GM18520 (cell line): ENCODE results near the gene HIVEP1.

ENCODE experiments used
- ATAC-seq: cut with Tn5 transposase; IDR thresholded peaks from one replicate; pipeline ENCODE4 v1.9.1; 2021; ENCODE audit not compliant: unreplicated experiment

Gene HIVEP1

DNA sequence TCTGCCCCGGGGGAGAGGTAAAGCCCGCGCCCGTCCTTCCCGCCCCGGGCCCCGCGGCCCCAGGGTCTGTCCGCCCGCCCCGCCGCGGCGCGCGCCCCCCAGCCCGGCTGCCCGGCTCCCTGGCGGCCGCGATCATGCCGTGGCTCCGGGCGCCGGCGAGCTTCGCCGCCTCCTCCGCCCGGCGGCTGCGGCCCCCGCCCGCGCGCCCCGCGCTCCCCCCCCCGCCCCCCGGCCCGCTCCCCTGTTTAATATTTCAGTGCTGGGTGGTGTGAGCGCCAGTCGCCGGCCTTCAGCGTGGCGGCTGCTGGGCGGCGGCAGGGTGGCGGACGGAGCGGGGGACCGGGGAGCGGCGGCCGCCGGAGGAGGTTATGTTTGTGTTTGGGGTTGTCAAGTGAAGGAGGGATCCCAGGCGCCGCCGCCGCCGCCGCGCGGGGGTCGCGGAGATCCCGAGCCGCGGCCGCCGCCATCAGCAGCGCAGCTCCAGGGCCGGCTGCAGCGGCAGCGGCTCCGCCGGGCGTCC lies at the start of gene HIVEP1:
HIVEP1 (plus strand) TSS at position 275 of the 520 bp plus-strand sequence. CDS start 3,317 bp downstream, outside the sequence.
- ATAC-seq = peak; percentile 2

DNA sequence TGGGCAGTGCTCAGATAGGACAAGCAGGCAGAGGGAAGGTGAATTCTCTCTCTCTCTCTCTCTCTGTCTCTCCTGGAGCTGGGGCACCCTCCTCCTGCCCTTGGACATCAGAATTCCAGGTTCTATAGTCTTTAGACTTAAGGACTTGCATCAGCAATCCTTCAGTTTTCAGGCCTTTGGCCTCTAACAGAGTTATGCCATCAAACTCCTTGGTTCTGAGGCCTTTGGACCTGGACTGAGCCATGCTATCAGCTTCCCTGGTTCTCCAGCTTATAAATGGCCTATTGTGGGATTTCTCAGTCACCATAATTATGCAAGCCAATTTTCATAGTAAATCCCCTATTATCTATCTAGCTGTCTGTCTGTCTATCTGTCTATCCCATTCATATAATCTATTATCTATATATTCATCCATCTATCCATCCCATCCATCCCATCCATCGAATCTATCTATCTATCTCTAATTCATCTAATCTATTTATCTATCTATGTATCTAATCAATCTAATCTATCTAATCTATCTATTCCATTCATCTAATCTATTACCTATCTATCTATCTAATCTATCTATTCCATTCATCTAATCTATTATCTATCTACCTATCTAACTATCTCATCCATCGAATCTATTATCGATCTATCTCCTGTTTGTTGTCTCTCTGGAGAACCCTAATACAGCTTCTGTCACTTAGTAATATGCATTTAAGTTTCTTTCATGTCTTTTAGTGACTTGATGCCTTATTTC lies 48.2 kb upstream of the HIVEP1 start:
- no peak for ATAC-seq

DNA sequence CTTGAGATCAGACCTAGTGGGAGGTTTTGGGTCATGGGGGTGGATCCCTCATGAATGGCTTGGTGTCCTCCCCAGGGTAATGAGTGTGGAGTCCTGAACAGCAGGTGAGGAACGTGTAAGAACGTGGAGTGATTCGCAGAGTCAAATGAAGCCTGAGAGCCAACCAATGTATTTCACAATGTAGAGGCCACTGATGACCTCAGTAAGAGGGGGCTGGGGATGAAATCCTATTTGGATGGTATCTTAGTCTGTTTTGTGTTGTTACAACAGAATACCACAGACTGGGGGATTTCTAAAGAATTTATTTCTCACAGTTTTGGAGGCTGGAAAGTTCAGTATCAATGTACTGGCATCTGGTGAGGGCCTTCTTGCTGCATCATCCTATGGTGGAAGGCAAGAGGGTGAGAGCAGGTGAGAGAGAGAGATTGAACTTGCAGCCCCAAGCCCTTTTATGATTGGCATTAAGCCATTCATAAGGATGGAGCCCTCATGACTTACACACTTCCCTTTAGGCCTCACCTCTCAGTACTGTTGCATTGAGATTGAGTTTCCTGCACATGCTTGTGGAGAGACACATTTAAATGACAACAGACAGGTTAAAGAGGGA lies 47.3 kb upstream of the HIVEP1 start:
- ATAC-seq = no peak

DNA sequence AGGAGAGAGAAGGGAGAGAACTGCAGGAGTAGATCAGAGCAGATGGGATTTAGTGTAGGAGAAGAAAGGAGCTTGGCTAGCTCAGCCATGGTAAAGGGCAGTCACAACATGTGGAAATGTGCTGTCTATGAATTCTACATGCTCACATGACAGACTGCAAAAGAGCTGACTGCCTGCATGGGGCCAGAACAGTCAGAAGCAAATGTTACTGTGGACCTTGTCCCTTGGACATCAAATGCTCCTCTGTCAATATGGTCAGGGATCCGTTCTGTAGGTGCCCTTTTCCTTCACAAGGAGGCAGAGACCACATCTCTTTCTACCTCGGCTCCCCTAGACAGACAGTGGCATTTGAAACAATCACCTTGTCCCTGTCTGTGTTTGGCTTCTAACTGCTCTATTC lies 46.6 kb upstream of the HIVEP1 start:
- ATAC-seq = no peak

DNA sequence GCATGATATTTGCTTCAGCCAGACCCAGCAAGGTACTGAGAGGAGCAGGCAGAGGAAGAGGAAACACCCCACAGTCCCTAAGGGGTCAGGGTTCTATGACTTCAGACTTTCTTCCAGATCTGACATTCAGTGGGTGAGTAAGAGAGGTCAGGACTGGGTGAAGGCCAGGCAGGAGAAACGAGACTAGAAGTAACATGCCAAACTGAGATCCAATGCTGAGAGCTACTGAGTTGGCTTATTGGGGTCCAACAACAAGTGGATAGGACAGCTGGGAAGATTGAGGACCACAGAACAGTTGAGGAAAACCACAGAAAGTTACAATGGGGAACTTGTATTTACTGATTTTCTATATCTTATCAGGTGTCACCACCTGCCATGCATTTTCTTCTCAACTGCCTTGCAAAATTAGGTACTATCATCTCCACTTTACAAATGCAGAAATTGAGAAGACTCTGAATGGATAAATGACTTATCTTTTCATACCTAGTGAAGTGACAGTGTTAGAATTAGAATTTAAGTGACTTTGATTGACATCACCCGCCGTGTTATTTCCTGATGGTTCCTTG lies 43.8 kb upstream of the HIVEP1 start:
- ATAC-seq = no peak

DNA sequence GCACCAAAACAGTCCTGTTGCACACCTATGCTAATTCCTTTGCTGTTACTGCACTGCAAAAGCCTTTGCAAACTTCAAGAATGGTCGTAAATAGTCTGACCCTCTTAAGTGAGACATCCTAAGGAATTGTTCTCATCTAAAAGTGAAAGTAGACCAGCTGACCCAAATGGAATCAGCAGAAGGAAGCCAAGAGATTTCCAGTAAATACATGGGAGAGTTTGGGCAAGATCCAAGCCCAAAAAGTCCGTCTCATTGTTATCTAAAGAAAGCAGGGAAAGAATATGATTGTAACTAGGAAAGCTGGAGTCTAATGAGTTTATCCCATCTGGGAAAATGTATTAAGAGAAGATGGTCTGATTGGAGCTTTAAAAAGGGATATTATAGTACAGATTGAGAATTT lies 43.0 kb upstream of the HIVEP1 start:
- ATAC-seq = no peak

DNA sequence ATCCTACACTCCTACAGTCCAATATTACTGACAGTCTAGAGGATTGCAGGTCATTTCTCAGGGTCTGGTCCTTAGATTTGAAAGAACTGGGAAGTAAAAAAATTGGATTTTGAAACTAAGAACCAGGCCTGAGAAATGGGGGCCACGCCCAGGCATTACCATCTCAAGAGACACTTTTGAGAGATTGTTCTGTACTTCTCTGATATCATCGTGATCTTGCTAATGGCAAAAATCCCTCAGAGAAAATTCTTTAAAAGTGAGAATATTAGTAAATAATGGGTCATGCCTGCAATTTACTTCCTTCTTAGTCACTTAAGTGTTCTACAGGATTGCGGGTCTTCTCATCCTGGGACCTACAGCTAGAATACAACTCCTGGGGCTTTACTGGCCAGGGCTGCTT lies 42.0 kb upstream of the HIVEP1 start:
- no peak for ATAC-seq

DNA sequence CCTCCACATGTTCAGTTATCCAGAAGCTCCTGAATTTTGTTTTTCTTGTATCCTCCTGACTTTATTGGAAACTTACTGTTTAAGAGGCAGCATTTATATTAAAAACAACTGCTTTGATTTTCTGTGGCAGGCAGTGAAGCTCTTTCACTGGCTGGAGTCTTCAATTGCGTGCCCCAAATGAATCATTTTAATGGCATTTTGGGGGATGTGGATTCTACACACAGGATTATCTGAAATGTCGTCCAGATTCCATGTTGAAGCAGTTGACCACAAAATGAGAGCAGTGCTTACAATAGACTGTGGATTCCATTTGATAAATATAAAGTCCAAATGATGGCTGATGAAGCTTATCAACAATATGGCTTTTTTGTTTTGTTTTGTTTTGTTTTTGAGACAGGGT lies 41.0 kb upstream of the HIVEP1 start:
- no peak for ATAC-seq

DNA sequence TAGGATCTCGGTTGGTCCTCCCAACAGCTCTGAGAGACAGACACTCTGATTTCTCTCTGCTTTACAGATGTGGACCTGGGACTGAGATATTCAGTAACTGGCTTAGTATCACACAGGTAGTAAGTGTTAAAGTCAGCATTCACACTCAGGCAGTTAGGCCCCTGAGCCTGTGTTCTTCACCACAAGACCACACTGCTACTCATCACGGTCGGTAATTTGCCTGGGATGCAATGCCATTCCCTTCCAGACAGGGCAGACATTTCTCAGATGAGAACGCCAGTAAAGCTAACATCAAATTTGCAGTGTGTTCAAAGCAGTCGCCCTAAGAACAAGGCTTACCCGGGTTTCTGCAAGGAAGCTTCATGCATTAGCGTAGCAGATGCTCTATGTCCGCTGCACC lies 39.8 kb upstream of the HIVEP1 start:
- no peak for ATAC-seq

DNA sequence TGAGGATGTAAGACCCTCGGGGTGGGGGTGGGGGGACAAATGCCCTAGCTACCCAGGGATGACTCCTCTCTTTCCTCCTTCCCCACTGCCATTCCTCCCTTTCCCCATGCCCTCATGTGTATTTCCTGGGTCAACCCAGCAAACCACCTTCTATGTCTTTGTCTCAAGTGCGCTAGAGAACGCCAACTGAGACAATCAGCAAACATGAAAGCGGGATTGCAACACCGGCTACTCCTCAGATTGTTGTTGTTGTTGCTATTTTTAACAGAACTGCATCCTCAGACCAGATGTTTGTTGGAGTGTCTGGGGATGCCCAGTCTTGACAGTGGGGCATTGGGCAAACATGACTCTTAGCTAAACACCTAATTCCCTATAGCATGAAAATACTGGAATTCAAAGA lies 39.3 kb upstream of the HIVEP1 start:
- ATAC-seq = no peak

DNA sequence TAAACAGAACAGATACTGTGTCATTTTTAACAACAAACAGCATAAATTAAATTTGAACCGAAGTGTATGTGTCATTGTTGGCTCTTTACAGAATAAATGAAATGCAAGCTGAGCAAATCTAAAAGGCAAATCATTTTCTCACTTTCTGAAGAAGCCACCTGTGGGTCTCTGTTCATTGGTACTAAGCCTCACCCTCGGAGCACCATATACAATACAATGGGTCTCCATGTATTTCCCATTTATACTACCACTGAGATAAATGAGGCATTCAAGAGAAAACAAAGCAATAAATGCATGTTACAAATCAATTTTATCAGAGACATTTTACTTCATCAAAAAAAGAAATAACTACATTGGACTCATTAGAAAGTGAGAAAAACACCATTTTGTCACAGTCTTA lies 38.9 kb upstream of the HIVEP1 start:
- no peak for ATAC-seq

DNA sequence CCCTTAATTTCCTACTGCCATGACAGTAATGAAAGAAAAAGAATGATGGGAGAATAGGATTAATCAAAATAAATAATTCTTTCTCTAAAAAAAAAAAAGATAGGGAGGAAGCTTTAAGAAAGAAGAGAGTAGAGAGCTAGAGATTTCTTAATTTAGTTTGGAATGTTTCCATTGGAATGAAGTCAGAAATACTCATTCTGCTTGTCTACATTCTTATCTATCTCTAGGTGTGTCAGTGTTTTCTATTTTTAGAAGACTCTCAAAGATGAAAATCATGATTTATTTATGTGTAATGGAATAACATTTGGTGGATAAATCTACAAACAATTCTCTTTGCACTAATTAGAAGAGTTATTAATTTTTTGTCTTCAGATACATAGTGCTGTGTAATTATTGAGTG lies 38.0 kb upstream of the HIVEP1 start:
- no peak for ATAC-seq

DNA sequence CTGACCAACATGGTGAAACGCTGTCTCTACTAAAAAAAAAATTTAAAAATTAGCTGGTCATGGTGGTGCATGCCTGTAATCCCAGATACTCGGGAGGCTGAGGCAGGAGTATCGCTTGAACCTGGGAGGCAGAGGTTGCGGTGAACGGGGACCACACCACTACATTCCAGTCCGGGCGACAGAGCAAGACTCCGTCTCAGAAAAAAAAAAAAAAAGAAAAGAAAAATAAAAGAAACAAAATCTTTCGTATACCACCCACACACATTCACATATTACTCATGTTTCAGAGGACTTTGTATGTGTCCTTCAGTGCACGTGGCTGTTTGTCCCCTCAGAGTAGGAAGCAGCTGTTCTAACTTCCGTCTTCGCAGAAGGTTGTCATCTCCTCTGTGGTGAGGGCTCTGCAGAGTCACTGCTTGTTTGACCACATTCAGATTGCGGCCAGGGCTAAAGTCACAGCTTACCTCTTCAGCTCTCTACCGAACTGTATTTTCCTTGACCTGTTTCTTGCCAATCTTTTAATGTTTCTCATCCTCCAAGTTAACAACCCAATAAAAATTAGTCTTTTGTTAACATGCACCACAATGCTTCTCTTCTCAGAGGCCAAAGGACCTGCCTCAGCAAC lies 36.6 kb upstream of the HIVEP1 start:
- ATAC-seq = peak; percentile 89

DNA sequence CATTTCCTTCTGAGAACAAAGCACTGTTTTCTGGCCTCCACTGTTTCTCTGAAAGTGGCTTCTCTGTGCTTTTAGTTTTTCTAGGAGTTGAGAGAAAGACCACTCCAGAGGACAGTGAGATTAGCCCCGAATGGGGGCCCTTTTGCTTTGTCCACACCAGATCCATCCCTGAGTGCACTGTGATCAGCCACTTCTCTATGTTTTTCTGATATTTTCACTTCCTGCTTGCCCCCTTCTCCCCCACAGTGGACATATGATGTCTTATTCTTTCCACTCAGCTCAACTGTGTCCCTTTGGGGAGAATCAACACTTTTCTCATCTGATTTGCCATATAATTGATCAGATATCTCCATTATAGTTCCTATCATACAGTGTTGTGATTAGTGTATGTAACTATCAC lies 35.6 kb upstream of the HIVEP1 start:
- no peak for ATAC-seq

DNA sequence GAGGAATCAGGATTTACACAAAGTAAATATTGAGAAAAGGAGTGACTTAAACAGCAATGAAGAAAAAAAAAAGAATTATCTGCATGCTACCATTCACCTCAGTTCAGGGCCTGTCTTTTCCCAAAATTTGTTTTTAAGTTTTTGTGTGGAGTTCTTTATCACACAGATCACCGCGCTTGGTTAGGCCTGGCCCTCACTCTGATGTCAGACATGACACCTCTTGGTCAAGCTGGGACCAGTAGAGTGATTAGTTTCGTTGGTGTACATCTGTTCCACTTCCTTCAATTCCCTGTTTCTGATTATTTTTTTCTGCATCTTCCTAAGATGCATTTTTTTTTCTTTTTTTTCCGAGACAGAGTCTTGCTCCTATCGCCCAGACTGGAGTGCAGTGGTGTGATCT lies 34.9 kb upstream of the HIVEP1 start:
- ATAC-seq = no peak

DNA sequence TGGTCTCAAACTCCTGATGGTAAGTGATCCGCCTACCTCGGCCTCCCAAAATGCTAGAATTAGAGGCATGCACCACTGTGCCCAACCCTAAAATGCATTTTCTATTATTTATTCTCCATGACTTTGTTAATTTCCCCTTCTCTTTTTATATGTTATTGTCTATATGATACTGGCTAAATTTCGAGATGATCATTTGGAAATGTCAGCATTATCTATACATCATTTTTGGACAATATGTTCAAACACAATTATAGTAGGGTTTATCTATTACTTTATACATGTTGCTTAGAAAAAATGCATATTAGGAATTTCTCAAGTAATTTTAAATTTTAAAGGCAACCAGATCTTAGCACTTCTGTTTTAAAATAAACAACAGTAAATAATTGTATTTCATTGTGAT lies 34.4 kb upstream of the HIVEP1 start:
- ATAC-seq = no peak

DNA sequence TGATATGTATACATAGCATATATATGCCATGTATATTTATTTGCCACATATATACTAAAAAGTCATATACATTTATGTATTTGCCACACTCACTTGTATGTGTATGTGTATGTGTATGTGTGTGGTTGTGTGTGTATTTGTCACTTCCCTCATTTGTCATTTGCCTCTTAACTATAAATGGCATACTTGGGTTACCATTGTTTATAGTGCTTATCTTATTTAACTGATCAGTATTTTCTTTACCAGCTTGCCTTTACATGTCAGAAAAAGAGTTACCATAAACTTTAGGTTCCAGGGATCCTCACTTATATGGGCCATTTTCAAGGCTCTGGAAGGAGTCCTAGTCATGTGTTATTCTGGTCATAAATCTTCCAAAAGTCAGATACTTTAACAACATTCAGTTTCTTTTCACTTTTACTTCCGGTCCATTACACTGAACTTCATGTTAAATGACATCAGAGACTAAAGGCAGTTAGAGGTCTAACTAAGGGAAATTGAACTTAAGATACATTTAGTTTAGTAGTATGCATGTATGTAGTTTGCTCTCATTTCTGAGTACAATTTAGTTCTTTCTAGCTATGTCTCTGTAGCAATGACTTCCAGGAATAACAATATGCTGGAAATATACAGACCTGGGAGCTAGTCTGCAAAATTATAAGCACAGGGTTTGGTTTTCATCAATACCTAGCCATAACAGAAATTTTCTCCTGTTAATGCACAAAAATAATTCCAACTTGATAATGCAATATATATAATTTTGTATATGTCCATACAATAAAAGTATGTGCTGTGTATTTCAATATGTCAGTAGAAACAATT lies 33.7 kb upstream of the HIVEP1 start:
- no peak for ATAC-seq

DNA sequence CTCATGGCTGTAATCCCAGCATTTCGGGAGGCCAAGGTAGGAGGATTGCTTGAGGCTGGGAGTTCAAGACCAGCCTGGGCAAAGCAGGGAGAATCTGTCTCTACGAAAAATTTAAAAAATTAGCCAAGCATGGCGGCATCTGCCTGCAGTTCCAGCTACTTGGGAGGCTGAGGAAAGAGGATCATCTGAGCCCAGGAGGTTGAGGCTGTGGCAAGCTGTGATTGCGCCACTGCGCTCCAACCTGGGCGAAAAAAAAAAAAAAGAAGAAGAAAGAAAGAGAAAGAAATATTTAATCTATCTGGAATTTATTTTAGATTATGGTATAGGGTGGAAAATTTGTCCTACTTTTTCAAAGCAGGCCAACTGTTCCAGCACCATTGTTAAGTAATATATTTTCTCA lies 32.2 kb upstream of the HIVEP1 start:
- no peak for ATAC-seq

DNA sequence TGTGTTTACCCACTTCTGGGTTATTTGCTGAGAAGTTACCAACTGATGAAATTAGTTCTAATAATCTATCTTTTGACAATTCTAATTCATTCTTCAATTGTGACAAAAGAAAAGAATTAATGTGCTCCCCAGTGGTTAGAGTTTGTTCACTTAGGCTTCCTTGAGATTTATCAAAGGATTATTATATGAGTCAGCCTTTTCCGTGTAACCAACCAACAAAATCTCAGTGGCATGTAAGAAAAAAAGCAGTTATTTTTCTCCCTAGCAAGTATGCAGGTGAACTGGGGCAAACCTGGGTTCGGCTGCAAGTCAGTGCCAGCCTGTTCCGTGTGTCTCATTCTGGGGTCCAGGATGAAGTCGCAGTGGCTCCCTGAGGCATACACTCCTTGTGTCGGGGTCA lies 28.8 kb upstream of the HIVEP1 start:
- no peak for ATAC-seq

DNA sequence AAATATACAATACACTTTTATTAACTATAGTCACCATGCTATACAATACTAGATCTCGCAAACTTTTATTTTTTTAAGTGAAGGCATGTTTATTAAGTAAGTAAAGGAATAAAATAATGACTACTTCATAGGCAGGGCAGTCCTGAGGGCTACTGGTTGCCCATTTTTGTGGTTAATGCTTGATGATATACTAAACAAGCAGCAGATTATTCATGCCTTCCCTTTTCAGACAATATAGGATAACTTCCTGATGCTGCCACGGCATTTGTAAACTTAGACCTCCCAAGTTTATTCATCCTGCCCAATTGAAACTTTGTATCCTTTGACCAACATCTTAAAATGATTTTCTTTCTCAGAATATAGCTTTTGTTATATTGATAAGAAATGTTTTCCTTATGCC lies 24.7 kb upstream of the HIVEP1 start:
- ATAC-seq = no peak

DNA sequence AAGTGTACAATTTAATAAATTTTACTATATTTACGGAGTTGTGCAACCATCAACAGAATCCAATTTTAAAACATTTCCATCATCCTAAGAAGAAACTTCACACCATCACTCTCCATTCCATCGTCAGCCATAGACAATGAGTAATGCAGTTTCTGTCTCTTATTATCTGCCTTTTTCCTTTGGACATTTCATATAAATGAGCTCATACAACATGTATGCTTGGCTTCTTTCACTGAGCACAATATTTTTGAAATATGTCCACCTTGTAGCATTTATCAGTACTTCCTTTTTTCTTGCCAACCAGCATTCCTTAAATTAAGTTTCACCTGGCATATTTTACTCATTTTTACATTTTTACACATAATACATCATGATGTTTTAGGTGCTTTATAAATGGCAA lies 22.7 kb upstream of the HIVEP1 start:
- ATAC-seq = no peak
